Mesenchymal stem cell (in vitro differentiated cells and primary cell): ENCODE results near the gene NMT1.

Experiments used
- DNase-seq: peaks from one replicate; pipeline ENCODE4 v3.0.0-alpha.2; 2013
- H2AFZ ChIP-seq: one replicate; pipeline ENCODE4 v1.6.1; 2013; ENCODE audit warnings: low read depth, mild to moderate bottlenecking, control low read depth, inconsistent platforms, low read length, moderate library complexity
- H2AK5ac ChIP-seq: 2 replicates; pipeline ENCODE4 v1.6.1; 2013; ENCODE audit warnings: low read length, moderate library complexity, mild to moderate bottlenecking, inconsistent platforms; ENCODE audit not compliant: severe bottlenecking
- H2BK120ac ChIP-seq: one replicate; pipeline ENCODE4 v1.6.1; 2013; ENCODE audit warnings: low read depth, mild to moderate bottlenecking, inconsistent platforms, low read length, moderate library complexity
- H2BK12ac ChIP-seq, 2 experiments: one replicate each; pipeline ENCODE4 v1.6.1; 2013; ENCODE audit warnings: inconsistent platforms in 2 of 2, low read length in 2 of 2, mild to moderate bottlenecking in 2 of 2, moderate library complexity in 2 of 2, control low read depth in 1 of 2
- H2BK15ac ChIP-seq: one replicate; pipeline ENCODE4 v1.6.1; 2013; ENCODE audit warnings: mild to moderate bottlenecking, low read depth, inconsistent platforms; ENCODE audit not compliant: poor library complexity, severe bottlenecking
- H2BK5ac ChIP-seq: 2 replicates; pipeline ENCODE4 v1.6.1; 2013; ENCODE audit warnings: low read depth, mild to moderate bottlenecking, low read length, control low read depth, inconsistent platforms; ENCODE audit not compliant: poor library complexity, severe bottlenecking
- H3K14ac ChIP-seq, 2 experiments: one replicate each; pipeline ENCODE4 v1.6.1; 2013; ENCODE audit warnings: inconsistent platforms in 2 of 2, low read length in 2 of 2, control low read depth in 1 of 2, mild to moderate bottlenecking in 1 of 2, moderate library complexity in 1 of 2
- H3K18ac ChIP-seq, 2 experiments: one replicate each; pipeline ENCODE4 v1.6.1; 2013; ENCODE audit warnings: inconsistent platforms in 2 of 2, low read length in 2 of 2, control low read depth in 1 of 2, low read depth in 1 of 2, mild to moderate bottlenecking in 1 of 2
- H3K23ac ChIP-seq, 2 experiments: one replicate each; pipeline ENCODE4 v1.6.1; 2013; ENCODE audit warnings: inconsistent platforms in 2 of 2, low read length in 2 of 2, mild to moderate bottlenecking in 2 of 2, moderate library complexity in 2 of 2, control low read depth in 1 of 2
- H3K27ac ChIP-seq: 2 replicates; pipeline ENCODE4 v1.5.1; 2013; ENCODE audit warnings: mild to moderate bottlenecking, moderate library complexity, low read length, control low read depth, inconsistent platforms; ENCODE audit not compliant: poor library complexity, severe bottlenecking
- H3K27me3 ChIP-seq, 2 experiments: 2 replicates each; pipeline versions ENCODE4 v1.6.1 to v1.7.0; 2013; ENCODE audit warnings: low read length in 2 of 2, mild to moderate bottlenecking in 2 of 2, moderate library complexity in 2 of 2, control low read depth in 1 of 2, inconsistent platforms in 1 of 2; ENCODE audit not compliant: control insufficient read depth in 1 of 2, insufficient read depth in 1 of 2
- H3K36me3 ChIP-seq, 2 experiments: 2 replicates each; pipeline versions ENCODE4 v1.6.1 to v1.7.0; 2013; ENCODE audit warnings: low read length in 2 of 2, control low read depth in 1 of 2, inconsistent platforms in 1 of 2, low read depth in 1 of 2, mild to moderate bottlenecking in 1 of 2; ENCODE audit not compliant: insufficient read depth in 2 of 2, control insufficient read depth in 1 of 2
- H3K4ac ChIP-seq, 2 experiments: one replicate each; pipeline ENCODE4 v1.6.1; 2013; ENCODE audit warnings: inconsistent platforms in 2 of 2, low read length in 2 of 2, mild to moderate bottlenecking in 2 of 2, moderate library complexity in 2 of 2, control low read depth in 1 of 2, low read depth in 1 of 2
- H3K4me1 ChIP-seq: 2 replicates; pipeline ENCODE4 v1.6.1; 2013; ENCODE audit warnings: low read depth, low read length, control low read depth; ENCODE audit not compliant: control insufficient read depth, insufficient read depth
- H3K4me2 ChIP-seq: 2 replicates; pipeline ENCODE4 v1.6.1; 2013; ENCODE audit warnings: low read length, mild to moderate bottlenecking, inconsistent platforms; ENCODE audit not compliant: poor library complexity, severe bottlenecking
- H3K4me3 ChIP-seq, 2 experiments: 2 replicates each; pipeline versions ENCODE4 v1.5.1 to v1.7.0; 2013; ENCODE audit warnings: low read length in 2 of 2, mild to moderate bottlenecking in 2 of 2, control low read depth in 1 of 2, low read depth in 1 of 2; ENCODE audit not compliant: insufficient read depth in 1 of 2
- H3K79me1 ChIP-seq: replicated peaks from 2 replicates; pipeline ENCODE4 v1.6.1; 2013; ENCODE audit warnings: mild to moderate bottlenecking, control low read depth, low read length, inconsistent platforms; ENCODE audit not compliant: poor library complexity, severe bottlenecking
- H3K9ac ChIP-seq: 2 replicates; pipeline ENCODE4 v1.7.0; 2013; ENCODE audit warnings: mild to moderate bottlenecking, low read length, moderate library complexity
- H3K9me3 ChIP-seq: 2 replicates; pipeline ENCODE4 v1.7.0; 2013; ENCODE audit warnings: mild to moderate bottlenecking, low read length; ENCODE audit not compliant: control insufficient read depth
- H4K8ac ChIP-seq: one replicate; pipeline ENCODE4 v1.6.1; 2013; ENCODE audit warnings: inconsistent platforms, mild to moderate bottlenecking, low read length, moderate library complexity
- H4K91ac ChIP-seq: one replicate; pipeline ENCODE4 v1.6.1; 2013; ENCODE audit warnings: mild to moderate bottlenecking, low read length, inconsistent platforms
- WGBS: methylation state at CpG from one replicate; pipeline ENCODE4 v1.1.7; 2013; ENCODE audit warnings: mixed read lengths; 5-methylcytosine and 5-hydroxymethylcytosine counted together

The NMT1 gene

DNA sequence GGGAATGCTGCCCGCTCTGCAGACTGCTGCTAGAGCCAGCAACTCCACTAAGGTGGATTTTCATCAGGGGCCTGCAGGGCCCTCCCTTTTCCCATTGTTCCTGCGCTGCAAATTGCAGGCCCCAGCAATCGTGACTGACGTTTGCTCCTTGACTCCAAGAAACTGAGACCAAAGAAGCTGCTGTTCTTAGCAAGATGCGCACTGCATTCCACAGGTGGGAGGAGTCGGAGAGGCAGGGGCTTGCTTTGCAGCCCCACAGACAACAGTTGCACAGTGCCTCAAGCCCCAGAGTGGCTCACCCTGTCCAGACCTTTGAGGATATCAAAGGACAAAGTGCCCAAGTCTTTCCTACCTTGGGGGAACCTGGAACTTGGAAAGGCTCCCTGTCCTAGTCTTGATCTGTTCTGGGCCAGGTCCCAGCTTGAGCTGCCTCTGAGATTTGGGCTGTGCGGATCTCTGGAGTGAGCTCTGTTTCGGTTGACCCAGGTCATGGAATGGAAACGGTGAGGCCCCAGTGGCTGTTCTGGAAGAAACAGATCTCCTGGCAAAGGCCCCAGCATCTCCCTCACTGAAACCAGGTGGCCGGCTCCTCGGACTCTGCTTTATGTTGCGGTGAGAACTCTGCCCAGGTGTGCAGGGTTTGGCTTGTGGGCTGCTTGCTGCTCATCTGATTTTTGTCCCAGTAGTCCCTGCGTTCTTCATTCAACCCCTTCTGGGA, 46.3 kb downstream of the NMT1 start:
- Histone ChIP-seq H2AK5ac (no peak overlapping the region), H3K79me1 (peaks cover 23% of the 10 kb centered on the region), H3K4ac (no peak overlapping the region), H2AFZ (no peak overlapping the region), H3K36me3 (peaks cover 76 to 81% of the 10 kb centered on the region in 2 experiments), H3K18ac (no peak overlapping the region), H3K9me3 (no peaks in the 10 kb centered on the region), H4K8ac (no peak overlapping the region), H3K14ac (no peak overlapping the region), H2BK5ac (no peak overlapping the region), H3K9ac (no peak overlapping the region), H3K4me3 (no peak overlapping the region), H3K4me1 (peaks cover 28% of the 10 kb centered on the region), H2BK12ac (no peak overlapping the region), H3K23ac (no peak overlapping the region), H2BK15ac (no peak overlapping the region), H2BK120ac (no peak overlapping the region), H3K27me3 (no peaks in the 10 kb centered on the region), H3K4me2 (no peak overlapping the region), H4K91ac (no peak overlapping the region), H3K27ac (no peak overlapping the region)
- DNase-seq = no peak
- WGBS = 94% methylated on average over 13 of the region's 13 CpGs

DNA sequence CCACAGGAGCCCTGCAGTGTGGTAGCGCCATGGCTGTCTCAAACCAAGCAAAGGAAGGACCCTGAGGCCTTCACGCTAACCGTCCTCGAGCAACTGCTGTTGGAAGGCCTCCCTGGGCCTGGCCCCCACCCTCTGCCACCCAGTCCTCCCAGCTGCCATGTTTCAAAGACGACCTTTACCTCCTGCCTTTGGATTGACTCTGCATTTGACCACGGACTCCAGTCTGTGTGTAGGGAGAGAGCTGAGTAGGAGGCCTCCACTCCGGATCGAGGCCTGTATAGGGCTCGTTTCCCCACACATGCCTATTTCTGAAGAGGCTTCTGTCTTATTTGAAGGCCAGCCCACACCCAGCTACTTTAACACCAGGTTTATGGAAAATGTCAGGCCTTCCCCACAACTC, 46.9 kb downstream of the NMT1 start:
- Histone ChIP-seq H4K91ac (no peak overlapping the region), H3K27ac (no peak overlapping the region), H3K4me1 (peaks cover 28% of the 10 kb centered on the region), H2AFZ (no peak overlapping the region), H3K36me3 (peaks cover 76 to 81% of the 10 kb centered on the region in 2 experiments), H2BK120ac (no peak overlapping the region), H3K27me3 (no peaks in the 10 kb centered on the region), H2BK5ac (no peak overlapping the region), H3K9me3 (no peaks in the 10 kb centered on the region), H4K8ac (no peak overlapping the region), H3K23ac (no peak overlapping the region), H3K18ac (no peak overlapping the region), H3K79me1 (peaks cover 29% of the 10 kb centered on the region), H3K9ac (no peak overlapping the region), H2BK15ac (no peak overlapping the region), H3K4me3 (no peak overlapping the region), H3K4ac (no peak overlapping the region), H2BK12ac (no peak overlapping the region), H3K4me2 (no peak overlapping the region), H3K14ac (no peak overlapping the region), H2AK5ac (no peak overlapping the region)
- WGBS = 90% methylated on average over 9 of the region's 9 CpGs
- no peak for DNase-seq

DNA sequence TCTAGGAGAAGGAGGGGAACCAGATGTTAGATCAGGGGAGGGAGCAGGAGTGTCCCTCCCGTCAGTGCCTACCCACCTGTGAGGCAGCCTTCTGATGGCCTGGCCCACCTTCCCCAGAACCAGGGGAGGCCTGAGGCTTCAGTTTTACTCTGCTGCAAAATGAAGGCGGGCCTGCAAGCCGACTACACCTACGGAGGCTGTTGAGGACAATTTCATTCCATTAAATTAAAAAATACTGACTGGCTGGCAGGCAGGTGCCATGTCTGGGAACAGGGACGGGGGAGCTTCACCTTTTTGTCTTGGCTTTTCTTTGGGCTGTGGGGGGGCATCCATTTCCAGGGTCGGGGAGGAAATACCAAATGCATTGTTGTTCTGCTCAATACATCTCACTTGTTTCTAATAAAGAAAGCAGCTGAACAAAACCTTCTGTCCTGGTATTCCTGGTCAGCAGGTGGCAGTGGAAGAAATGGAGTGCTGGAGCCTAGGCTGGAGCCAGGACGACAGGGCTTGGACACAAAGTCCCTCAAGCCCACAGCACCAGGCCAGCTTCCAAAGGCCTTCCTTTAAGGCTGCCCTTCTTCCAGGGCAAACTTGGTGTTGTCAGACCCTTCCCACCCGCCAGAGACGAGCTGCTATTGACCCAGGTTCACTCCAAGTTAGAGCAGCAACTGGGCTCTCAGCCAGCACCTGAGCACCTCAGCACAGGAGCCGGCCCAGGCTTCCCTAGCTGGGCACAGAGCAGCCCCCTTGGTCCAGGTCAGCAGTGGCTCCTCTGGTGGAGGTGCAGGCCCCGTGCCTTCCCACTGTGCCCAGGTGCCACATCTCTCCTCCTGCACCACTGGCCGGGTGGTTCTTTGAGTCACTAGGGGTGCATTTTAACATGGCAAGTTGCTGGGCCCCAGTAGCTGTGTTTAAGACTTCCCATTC, 47.7 kb downstream of the NMT1 start:
- Histone ChIP-seq H2AK5ac (no peak overlapping the region), H3K27me3 (no peaks in the 10 kb centered on the region)

More for the DNA sequence above, 47.7 kb downstream of the NMT1 start:
- Histone ChIP-seq H3K18ac (no peak overlapping the region), H3K23ac (no peak overlapping the region), H3K4ac (no peak overlapping the region), H2BK15ac (no peak overlapping the region), H2BK12ac (no peak overlapping the region), H3K14ac (no peak overlapping the region), H4K8ac (no peak overlapping the region), H4K91ac (no peak overlapping the region), H3K4me3 (no peak overlapping the region), H3K4me1 (peaks cover 32% of the 10 kb centered on the region), H3K9me3 (no peaks in the 10 kb centered on the region), H3K27ac (no peak overlapping the region), H3K36me3 (peaks cover 75 to 81% of the 10 kb centered on the region in 2 experiments), H3K79me1 (peaks cover 29% of the 10 kb centered on the region), H2BK5ac (no peak overlapping the region), H2AFZ (no peak overlapping the region), H3K9ac (no peak overlapping the region), H3K4me2 (no peak overlapping the region), H2BK120ac (no peak overlapping the region)
- DNase-seq = no peak
- WGBS = 91% methylated on average over 10 of the region's 12 CpGs
